CD14-positive monocyte (primary cell): Measurements from ENCODE around the gene SRSF2. TPM values are rescaled to one million over a fixed set of nuclear protein-coding genes. Genes with fewer than 3 reads are reported as not detected.

Experiments used
- DNase-seq, 3 donors: peaks; one replicate each; pipeline ENCODE4 v3.0.0-alpha.2; 2011 to 2022
- H2AFZ ChIP-seq: 2 replicates; pipeline ENCODE4 v1.6.0; 2012; ENCODE audit warnings: mild to moderate bottlenecking, low read depth, low read length, inconsistent platforms; ENCODE audit not compliant: insufficient read depth, poor library complexity, severe bottlenecking
- H3K27ac ChIP-seq, 2 donors: 1 replicate in 1 of 2; 2 replicates in 1 of 2; pipeline ENCODE4 v1.5.1; 2012 to 2013; ENCODE audit warnings: low read length in 2 of 2, control low read depth in 1 of 2, inconsistent platforms in 1 of 2, low read depth in 1 of 2, mild to moderate bottlenecking in 1 of 2
- H3K27me3 ChIP-seq, 2 donors: one replicate each; pipeline versions ENCODE4 v1.6.0 to v1.6.1; 2011 to 2013; ENCODE audit warnings: low read length in 2 of 2; ENCODE audit not compliant: control insufficient read depth in 2 of 2, insufficient read depth in 2 of 2
- H3K36me3 ChIP-seq, 2 donors: replicated peaks in 1 of 2; 1 replicate in 1 of 2; 2 replicates in 1 of 2; pipeline versions ENCODE4 v1.5.1 to v1.6.1; 2012 to 2013; ENCODE audit warnings: low read length in 2 of 2, control low read depth in 1 of 2, inconsistent platforms in 1 of 2, mild to moderate bottlenecking in 1 of 2; ENCODE audit not compliant: insufficient read depth in 2 of 2, control insufficient read depth in 1 of 2
- H3K4me1 ChIP-seq, 2 donors: 1 replicate in 1 of 2; 2 replicates in 1 of 2; pipeline versions ENCODE4 v1.5.1 to v1.6.1; 2012 to 2013; ENCODE audit warnings: low read length in 2 of 2, control low read depth in 1 of 2, inconsistent platforms in 1 of 2, mild to moderate bottlenecking in 1 of 2, moderate library complexity in 1 of 2; ENCODE audit not compliant: insufficient read depth in 2 of 2, control insufficient read depth in 1 of 2
- H3K4me2 ChIP-seq: replicated peaks from 2 replicates; pipeline ENCODE3; 2012; ENCODE audit warnings: low read length, moderate library complexity, mild to moderate bottlenecking; ENCODE audit not compliant: poor library complexity, severe bottlenecking; ENCODE audit errors: extremely low read depth
- H3K4me3 ChIP-seq, 3 experiments: fragments of 200-600 bp in 1 of 3; sonication (generic) in 1 of 3; replicated peaks in 1 of 3; 1 replicate in 2 of 3; 2 replicates in 1 of 3; pipeline ENCODE4 v1.5.1; 2011 to 2013; ENCODE audit warnings: low read length in 3 of 3, mild to moderate bottlenecking in 3 of 3, control low read depth in 2 of 3, low read depth in 2 of 3, inconsistent platforms in 1 of 3, moderate library complexity in 1 of 3
- H3K79me2 ChIP-seq: 2 replicates; pipeline ENCODE4 v1.6.0; 2012; ENCODE audit warnings: mild to moderate bottlenecking, control low read depth, inconsistent platforms, low read length, moderate library complexity; ENCODE audit not compliant: insufficient read depth
- H3K9ac ChIP-seq: 2 replicates; pipeline ENCODE4 v1.6.0; 2017; ENCODE audit warnings: low read length, mild to moderate bottlenecking; ENCODE audit not compliant: insufficient read depth, poor library complexity, severe bottlenecking
- H3K9me3 ChIP-seq, 2 donors: replicated peaks in 1 of 2; 1 replicate in 1 of 2; 2 replicates in 1 of 2; pipeline versions ENCODE4 v1.5.1 to v1.6.1; 2012 to 2013; ENCODE audit warnings: low read length in 2 of 2, control low read depth in 1 of 2; ENCODE audit not compliant: control insufficient read depth in 1 of 2, insufficient read depth in 1 of 2
- H4K20me1 ChIP-seq: 2 replicates; pipeline ENCODE4 v1.6.0; 2012; ENCODE audit warnings: mild to moderate bottlenecking, low read length, control low read depth, moderate library complexity; ENCODE audit not compliant: insufficient read depth
- H3K27ac Mint-ChIP-seq, 7 donors: one replicate each; pipeline ENCODE4 v1.8.0; 2020; ENCODE audit warnings: mild to moderate bottlenecking in 7 of 7, mixed read lengths in 7 of 7, moderate library complexity in 6 of 7, inconsistent platforms in 2 of 7
- H3K27me3 Mint-ChIP-seq, 3 donors: one replicate each; pipeline ENCODE4 v1.8.0; 2021 to 2022; ENCODE audit warnings: low read depth in 3 of 3, mild to moderate bottlenecking in 3 of 3, mixed read lengths in 3 of 3, moderate library complexity in 3 of 3, inconsistent platforms in 1 of 3
- H3K36me3 Mint-ChIP-seq, 2 donors: one replicate each; pipeline ENCODE4 v1.8.0; 2020; ENCODE audit warnings: mixed read lengths in 2 of 2, inconsistent platforms in 1 of 2, mild to moderate bottlenecking in 1 of 2
- H3K4me1 Mint-ChIP-seq: one replicate; pipeline ENCODE4 v1.8.0; 2020; ENCODE audit warnings: mild to moderate bottlenecking, mixed read lengths
- H3K4me3 Mint-ChIP-seq, 2 donors: one replicate each; pipeline ENCODE4 v1.8.0; 2020; ENCODE audit warnings: mild to moderate bottlenecking in 2 of 2, mixed read lengths in 2 of 2, moderate library complexity in 1 of 2
- H3K9me3 Mint-ChIP-seq, 7 donors: one replicate each; pipeline ENCODE4 v1.8.0; 2020 to 2022; ENCODE audit warnings: mixed read lengths in 7 of 7, mild to moderate bottlenecking in 6 of 7, moderate library complexity in 6 of 7, inconsistent platforms in 2 of 7
- WGBS: methylation state at CpG from one replicate; pipeline ENCODE4 v1.1.5; 2013; ENCODE audit warnings: missing lambda C conversion rate; ENCODE audit not compliant: insufficient coverage; 5-methylcytosine and 5-hydroxymethylcytosine counted together
- intact Hi-C, 2 donors: fragments of 100-400 bp; cut with micrococcal nuclease; formaldehyde crosslinking; loops; one replicate each; pipeline versions ENCODE4 v1.15.0 to v1.15.1; 2023
- polyA plus RNA-seq, 3 donors: library from polyadenylated mRNA; depleted of rRNA in 1 of 3; unstranded in 2 of 3; stranded (reverse) in 1 of 3; fragments of 300-500 nt in 2 of 3; fragments of >200 nt in 1 of 3; fragmentation: Illumina TruSeq in 2 of 3; gene quantifications; 1 replicate in 2 of 3; 2 replicates in 1 of 3; pipeline ENCODE4 v1.2.3, GENCODE V29; 2012 to 2021
- TF ChIP-seq, protein P1 (sequence below): fragments of 200-600 bp; IDR thresholded peaks from one replicate; pipeline ENCODE4 v1.8.0; 2022; ENCODE audit warnings: antibody characterized with exemption, mild to moderate bottlenecking

The SRSF2 gene
- polyA plus RNA-seq, 3 donors, result 124 to 386 (median 125) TPM

DNA sequence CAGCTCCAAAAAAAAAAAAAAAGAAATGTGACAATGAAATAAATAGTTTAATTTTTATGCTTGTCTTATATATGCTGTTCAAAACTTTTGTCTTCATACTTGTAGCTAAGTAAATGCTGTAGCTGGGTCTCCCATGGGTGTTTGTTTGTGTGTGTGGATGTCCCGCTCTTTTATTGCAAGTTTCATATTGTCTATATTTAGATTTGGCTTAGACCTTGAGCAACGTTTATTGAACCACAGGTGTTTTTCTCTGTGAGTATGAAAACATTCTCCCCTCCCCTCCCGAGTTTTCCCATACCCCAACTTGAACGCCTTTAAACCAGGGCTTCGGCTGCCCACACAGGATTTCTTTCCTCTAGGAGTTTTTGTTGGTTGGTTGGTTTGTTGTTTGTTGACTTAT lies 46.0 kb upstream of the SRSF2 start:
- H3K36me3 Mint-ChIP-seq, result peaks cover 40 to 65% of the 10 kb centered on the region in 2 donors
- no peak overlapping the region for H3K9ac ChIP-seq
- TF ChIP-seq, protein P1, sequence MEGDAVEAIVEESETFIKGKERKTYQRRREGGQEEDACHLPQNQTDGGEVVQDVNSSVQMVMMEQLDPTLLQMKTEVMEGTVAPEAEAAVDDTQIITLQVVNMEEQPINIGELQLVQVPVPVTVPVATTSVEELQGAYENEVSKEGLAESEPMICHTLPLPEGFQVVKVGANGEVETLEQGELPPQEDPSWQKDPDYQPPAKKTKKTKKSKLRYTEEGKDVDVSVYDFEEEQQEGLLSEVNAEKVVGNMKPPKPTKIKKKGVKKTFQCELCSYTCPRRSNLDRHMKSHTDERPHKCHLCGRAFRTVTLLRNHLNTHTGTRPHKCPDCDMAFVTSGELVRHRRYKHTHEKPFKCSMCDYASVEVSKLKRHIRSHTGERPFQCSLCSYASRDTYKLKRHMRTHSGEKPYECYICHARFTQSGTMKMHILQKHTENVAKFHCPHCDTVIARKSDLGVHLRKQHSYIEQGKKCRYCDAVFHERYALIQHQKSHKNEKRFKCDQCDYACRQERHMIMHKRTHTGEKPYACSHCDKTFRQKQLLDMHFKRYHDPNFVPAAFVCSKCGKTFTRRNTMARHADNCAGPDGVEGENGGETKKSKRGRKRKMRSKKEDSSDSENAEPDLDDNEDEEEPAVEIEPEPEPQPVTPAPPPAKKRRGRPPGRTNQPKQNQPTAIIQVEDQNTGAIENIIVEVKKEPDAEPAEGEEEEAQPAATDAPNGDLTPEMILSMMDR, result no peak
- no peaks in the 10 kb centered on the region for H3K4me1 Mint-ChIP-seq
- no peaks in the 10 kb centered on the region for H3K27me3 ChIP-seq
- no peak overlapping the region for H3K4me3 ChIP-seq
- H3K27ac ChIP-seq, result no peak overlapping the region
- H3K27ac Mint-ChIP-seq, result peak overlapping the region in 1 of 7 donors; percentile 32
- no peaks in the 10 kb centered on the region for H3K9me3 Mint-ChIP-seq
- peaks cover 21 to 63% of the 10 kb centered on the region in 2 donors for H3K36me3 ChIP-seq
- no peak overlapping the region for H2AFZ ChIP-seq
- no peaks in the 10 kb centered on the region for H3K9me3 ChIP-seq
- no peak overlapping the region for H3K4me3 Mint-ChIP-seq
- no peaks in the 10 kb centered on the region for H3K79me2 ChIP-seq
- no CpG with 5 or more reads among the region's 5 CpGs for whole genome bisulfite sequencing
- no peaks in the 10 kb centered on the region for H3K27me3 Mint-ChIP-seq
- no peak overlapping the region for H3K4me2 ChIP-seq
- DNase-seq, result no peak
- intact Hi-C loops, result no loop called here
- no peaks in the 10 kb centered on the region for H4K20me1 ChIP-seq
- no peaks in the 10 kb centered on the region for H3K4me1 ChIP-seq

DNA sequence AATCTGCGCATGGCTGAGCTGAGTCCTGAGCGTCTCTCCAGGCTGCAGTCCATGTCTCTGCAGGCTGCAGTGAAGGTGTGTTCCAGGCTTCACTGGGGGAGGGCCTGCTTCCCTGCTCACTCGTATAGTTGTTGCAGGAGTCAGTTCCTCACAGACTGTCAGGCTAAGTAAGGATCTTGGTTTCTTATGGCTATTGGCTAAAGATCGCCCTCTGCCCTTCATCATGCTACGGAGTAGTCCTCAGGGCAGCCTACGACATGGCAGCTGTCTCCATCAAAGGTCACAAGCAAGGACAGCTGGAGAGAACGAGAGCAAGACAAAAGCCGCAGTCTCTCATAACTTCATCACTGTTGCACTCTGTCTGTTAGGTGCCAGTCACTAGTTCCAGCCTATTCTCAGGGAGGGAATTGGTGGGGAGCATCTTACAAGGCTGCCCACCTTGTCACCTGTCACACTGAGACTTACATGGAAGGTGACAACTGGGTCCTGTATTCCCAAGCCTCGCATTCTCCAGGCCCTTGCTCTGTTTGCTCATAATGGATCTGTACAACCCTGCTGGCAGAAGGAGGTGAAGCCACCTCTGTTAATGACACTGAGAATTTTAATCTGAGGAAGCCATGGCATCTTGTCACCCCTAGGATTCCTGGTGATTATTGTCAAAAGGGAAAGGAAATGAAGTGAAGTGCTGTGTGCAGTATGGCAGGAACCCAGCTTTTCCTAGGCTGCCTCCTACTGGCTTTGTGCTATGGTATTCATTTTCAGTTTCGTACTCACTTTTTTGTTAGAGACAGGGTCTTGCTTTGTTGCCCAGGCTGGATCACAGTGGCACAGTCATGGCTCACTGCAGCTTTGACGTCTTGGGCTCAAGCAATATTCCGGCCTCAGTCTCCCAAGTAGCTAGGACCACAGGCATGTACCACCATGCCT lies 44.2 kb upstream of the SRSF2 start:
- intact Hi-C loops, result no loop called here
- H3K27ac Mint-ChIP-seq, result no peak overlapping the region

More for the DNA sequence above, 44.2 kb upstream of the SRSF2 start:
- H2AFZ ChIP-seq, result no peak overlapping the region
- H3K36me3 ChIP-seq, result peaks cover 35 to 76% of the 10 kb centered on the region in 2 donors
- H3K4me1 ChIP-seq, result no peaks in the 10 kb centered on the region
- no peak overlapping the region for H3K9ac ChIP-seq
- DNase-seq, result no peak
- no peak overlapping the region for H3K27ac ChIP-seq
- Mint-ChIP-seq H3K4me3 (no peak overlapping the region), H3K36me3 (peaks cover 49 to 80% of the 10 kb centered on the region in 2 donors), H3K4me1 (no peaks in the 10 kb centered on the region), H3K9me3 (no peaks in the 10 kb centered on the region), H3K27me3 (no peaks in the 10 kb centered on the region)
- no peak overlapping the region for H3K4me2 ChIP-seq
- no peaks in the 10 kb centered on the region for H3K79me2 ChIP-seq
- TF ChIP-seq, protein P1, result no peak
- no peaks in the 10 kb centered on the region for H3K9me3 ChIP-seq
- H3K4me3 ChIP-seq, result no peak overlapping the region
- H3K27me3 ChIP-seq, result no peaks in the 10 kb centered on the region
- 93% methylated on average over 10 of the region's 12 CpGs for WGBS
- no peaks in the 10 kb centered on the region for H4K20me1 ChIP-seq
